Mucosa of descending colon (tissue), 3 donors: ENCODE data around the gene PKN3. TPM values are rescaled to one million over a fixed set of nuclear protein-coding genes. Genes with fewer than 3 reads are reported as not detected.
A peak's percentile ranks its signal among the peaks of the same experiment; 100 is the strongest.

Experiments
- ATAC-seq: fragments of 200-7000 bp; cut with Tn5 transposase; one replicate; pipeline ENCODE4 v1.9.1; 2020; ENCODE audit warnings: mild to moderate bottlenecking, moderate library complexity
- DNase-seq, 3 donors: peaks; one replicate each; pipeline ENCODE4 v3.0.0-alpha.2; 2020
- H3K36me3 ChIP-seq: fragments of 200-600 bp; one replicate; pipeline ENCODE4 v1.8.0; 2021; ENCODE audit warnings: low read depth, mild to moderate bottlenecking
- H3K4me1 ChIP-seq: fragments of 200-600 bp; one replicate; pipeline ENCODE4 v1.8.0; 2021; ENCODE audit warnings: low read depth, mild to moderate bottlenecking
- H3K4me3 ChIP-seq: fragments of 200-600 bp; one replicate; pipeline ENCODE4 v1.8.0; 2021; ENCODE audit warnings: mild to moderate bottlenecking
- H3K9me3 ChIP-seq: fragments of 200-600 bp; one replicate; pipeline ENCODE4 v1.8.0; 2021; ENCODE audit warnings: mild to moderate bottlenecking
- CTCF ChIP-seq: fragments of 200-600 bp; IDR thresholded peaks from one replicate; pipeline ENCODE4 v1.8.0; 2022; ENCODE audit warnings: antibody characterized with exemption, mild to moderate bottlenecking
- intact Hi-C, 2 donors: fragments of 100-400 bp; cut with DNase I in 1 of 2; cut with micrococcal nuclease in 1 of 2; formaldehyde crosslinking; loops; one replicate each; pipeline versions ENCODE4 v1.11.0 to v1.11.1; 2022; cut with DNase I, micrococcal nuclease
- long read RNA-seq, 2 donors: library from polyadenylated mRNA; unstranded; transcript quantifications; one replicate each; pipeline ENCODE4 v2.0.0, GENCODE V29; 2019 to 2021
- total RNA-seq, 3 donors: library from RNA; stranded (reverse); fragmentation: NEBNext Ultra II Directional in 2 of 3; extraction: Animal tissue kit (Norgen Biotek cat#: 25700) in 2 of 3; gene quantifications; one replicate each; pipeline versions ENCODE4 v1.2.1 to v1.2.4, GENCODE V29; 2021 to 2023
- donor health status: DM: no; HTN: no; CAD: no; lungs with moderate emphysema.
- donor health status: DM: no; HTN: no; CAD: no.
- donor health status: DM: no; HTN: yes; CAD: no.

Gene PKN3
- 1 to 10 TPM; 2.5 to 4.9 (median 3.8) TPM for total RNA-seq
- long read RNA-seq, donor 1, partial matches to known transcripts: 3 of 9 reads
- long read RNA-seq, donor 1, other reads (novel, unspliced or antisense): 4 of 9 reads
- long read RNA-seq, donor 2: 0 reads

- ATAC-seq: peak; percentile 95
- TF ChIP-seq CTCF: peak; percentile 81
- H3K4me3 ChIP-seq: peak within 1 kb of the TSS; percentile 22
- no peaks in the 10 kb centered on the region for H3K9me3 ChIP-seq
- intact Hi-C loops: no loop called here
- H3K36me3 ChIP-seq: no peaks in the 10 kb centered on the region
- peak; percentile 88 to 94 (median 91) for DNase-seq
- H3K4me1 ChIP-seq: peaks cover 4% of the 10 kb centered on the region
These were observed at the start of gene PKN3 for GRCh38 chr9:128702445-128702948. TSS of gene PKN3 (plus strand) at chr9:128702503. CDS start at chr9:128702916, 413 bp downstream.

GRCh38 chr9:128653908-128654307 lies 48.4 kb upstream of the PKN3 start:
- DNase-seq: no peak
- H3K4me1 ChIP-seq: no peaks in the 10 kb centered on the region
- H3K4me3 ChIP-seq: no peak overlapping the region
- TF ChIP-seq CTCF: no peak
- ATAC-seq: no peak
- no peaks in the 10 kb centered on the region for H3K9me3 ChIP-seq
- no peaks in the 10 kb centered on the region for H3K36me3 ChIP-seq
- intact Hi-C loops: no loop called here

GRCh38 chr9:128654481-128654880 lies 47.8 kb upstream of the PKN3 start:
- Histone ChIP-seq H3K9me3 (no peaks in the 10 kb centered on the region), H3K4me3 (no peak overlapping the region), H3K4me1 (no peaks in the 10 kb centered on the region), H3K36me3 (no peaks in the 10 kb centered on the region)
- DNase-seq (no peak), ATAC-seq (no peak)
- intact Hi-C loops: no loop called here
- TF ChIP-seq CTCF: no peak

- Histone ChIP-seq H3K4me3 (peak within 1 kb of the TSS; percentile 57), H3K4me1 (no peaks in the 10 kb centered on the region), H3K36me3 (no peaks in the 10 kb centered on the region), H3K9me3 (no peaks in the 10 kb centered on the region)
- intact Hi-C loops: no loop called here
- DNase-seq (peak; percentile 98), ATAC-seq (peak; percentile 99)
- TF ChIP-seq CTCF: no peak
These were observed 45.6 kb upstream of the PKN3 start, which contains the start of gene DYNC2I2 for GRCh38 chr9:128656416-128657343. TSS of gene DYNC2I2 (minus strand) at chr9:128656847. CDS start at chr9:128656726, 121 bp downstream.

- DNase-seq: peak in 1 of 3 donors; percentile 27
- intact Hi-C loops: no loop called here
- Histone ChIP-seq H3K9me3 (no peaks in the 10 kb centered on the region), H3K4me1 (no peaks in the 10 kb centered on the region), H3K4me3 (no peak overlapping the region), H3K36me3 (no peaks in the 10 kb centered on the region)
- TF ChIP-seq CTCF: no peak
- no peak for ATAC-seq
These were observed 45.0 kb upstream of the PKN3 start for GRCh38 chr9:128657344-128657704.
